Measurements from ENCODE around the gene CAPN15. TPM values are rescaled to one million over a fixed set of nuclear protein-coding genes. Genes with fewer than 3 reads are reported as not detected.
A peak's percentile ranks its signal among the peaks of the same experiment; 100 is the strongest.
"Not testable (repeated sequence)": the region's sequence is repeated elsewhere in the genome, so short reads cannot be mapped to it uniquely, and the experiment has no call there.

The CAPN15 gene
- total RNA-seq, 2 experiments from 2014 or later, result 76.4 to 81.2 TPM

DNA sequence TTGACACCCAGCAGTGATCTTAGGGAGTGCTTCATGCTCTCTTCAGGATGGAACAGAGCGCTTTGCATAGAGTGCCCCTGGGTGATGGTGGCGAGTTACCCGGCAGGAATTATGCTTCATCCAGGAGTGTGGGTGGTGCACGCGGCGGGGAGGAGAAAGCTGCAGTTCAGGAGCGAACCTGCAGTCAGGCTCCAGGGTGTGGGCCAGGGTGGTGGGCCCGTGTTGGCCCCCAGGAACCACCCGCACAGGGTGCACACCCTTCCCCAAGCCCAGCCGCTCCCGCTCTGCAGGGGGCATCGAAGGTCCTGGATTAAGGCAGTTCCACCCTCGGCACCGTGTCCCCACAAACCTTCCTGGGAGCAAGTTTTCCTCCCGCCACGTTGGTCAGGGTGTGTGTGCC is 66.3 kb downstream of the CAPN15 start:
- H3K27ac Mint-ChIP-seq, result peak overlapping the region; percentile 12
- ChIA-PET POLR2A (no interaction called here), CTCF (no interaction called here)
- H3K36me3 Mint-ChIP-seq (ENCODE audit: low read depth), result no peaks in the 10 kb centered on the region
- peaks cover 22% of the 10 kb centered on the region for H3K4me1 Mint-ChIP-seq (ENCODE audit: low read depth)
- TF ChIP-seq, protein P1, sequence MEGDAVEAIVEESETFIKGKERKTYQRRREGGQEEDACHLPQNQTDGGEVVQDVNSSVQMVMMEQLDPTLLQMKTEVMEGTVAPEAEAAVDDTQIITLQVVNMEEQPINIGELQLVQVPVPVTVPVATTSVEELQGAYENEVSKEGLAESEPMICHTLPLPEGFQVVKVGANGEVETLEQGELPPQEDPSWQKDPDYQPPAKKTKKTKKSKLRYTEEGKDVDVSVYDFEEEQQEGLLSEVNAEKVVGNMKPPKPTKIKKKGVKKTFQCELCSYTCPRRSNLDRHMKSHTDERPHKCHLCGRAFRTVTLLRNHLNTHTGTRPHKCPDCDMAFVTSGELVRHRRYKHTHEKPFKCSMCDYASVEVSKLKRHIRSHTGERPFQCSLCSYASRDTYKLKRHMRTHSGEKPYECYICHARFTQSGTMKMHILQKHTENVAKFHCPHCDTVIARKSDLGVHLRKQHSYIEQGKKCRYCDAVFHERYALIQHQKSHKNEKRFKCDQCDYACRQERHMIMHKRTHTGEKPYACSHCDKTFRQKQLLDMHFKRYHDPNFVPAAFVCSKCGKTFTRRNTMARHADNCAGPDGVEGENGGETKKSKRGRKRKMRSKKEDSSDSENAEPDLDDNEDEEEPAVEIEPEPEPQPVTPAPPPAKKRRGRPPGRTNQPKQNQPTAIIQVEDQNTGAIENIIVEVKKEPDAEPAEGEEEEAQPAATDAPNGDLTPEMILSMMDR (IDR thresholded peaks at IDR 0.05), result no peak
- H3K9me3 Mint-ChIP-seq, result no peaks in the 10 kb centered on the region
- DNase-seq (no peak), ATAC-seq (no peak)
- intact Hi-C loops (cut with micrococcal nuclease), result no loop called here
- no peak overlapping the region for H3K4me3 Mint-ChIP-seq
- no peaks in the 10 kb centered on the region for H3K27me3 Mint-ChIP-seq

GRCh38 chr16:595094-595528 is 67.6 kb downstream of the CAPN15 start:
- Mint-ChIP-seq H3K36me3 (ENCODE audit: low read depth) (no peaks in the 10 kb centered on the region), H3K4me3 (no peak overlapping the region), H3K27ac (no peak overlapping the region), H3K27me3 (no peaks in the 10 kb centered on the region), H3K9me3 (no peaks in the 10 kb centered on the region), H3K4me1 (ENCODE audit: low read depth) (peaks cover 22% of the 10 kb centered on the region)
- intact Hi-C loops (cut with micrococcal nuclease), result no loop called here
- DNase-seq (no peak), ATAC-seq (no peak)
- TF ChIP-seq, protein P1 (IDR thresholded peaks at IDR 0.05), result no peak
- ChIA-PET CTCF (no interaction called here), POLR2A (no interaction called here)

DNA sequence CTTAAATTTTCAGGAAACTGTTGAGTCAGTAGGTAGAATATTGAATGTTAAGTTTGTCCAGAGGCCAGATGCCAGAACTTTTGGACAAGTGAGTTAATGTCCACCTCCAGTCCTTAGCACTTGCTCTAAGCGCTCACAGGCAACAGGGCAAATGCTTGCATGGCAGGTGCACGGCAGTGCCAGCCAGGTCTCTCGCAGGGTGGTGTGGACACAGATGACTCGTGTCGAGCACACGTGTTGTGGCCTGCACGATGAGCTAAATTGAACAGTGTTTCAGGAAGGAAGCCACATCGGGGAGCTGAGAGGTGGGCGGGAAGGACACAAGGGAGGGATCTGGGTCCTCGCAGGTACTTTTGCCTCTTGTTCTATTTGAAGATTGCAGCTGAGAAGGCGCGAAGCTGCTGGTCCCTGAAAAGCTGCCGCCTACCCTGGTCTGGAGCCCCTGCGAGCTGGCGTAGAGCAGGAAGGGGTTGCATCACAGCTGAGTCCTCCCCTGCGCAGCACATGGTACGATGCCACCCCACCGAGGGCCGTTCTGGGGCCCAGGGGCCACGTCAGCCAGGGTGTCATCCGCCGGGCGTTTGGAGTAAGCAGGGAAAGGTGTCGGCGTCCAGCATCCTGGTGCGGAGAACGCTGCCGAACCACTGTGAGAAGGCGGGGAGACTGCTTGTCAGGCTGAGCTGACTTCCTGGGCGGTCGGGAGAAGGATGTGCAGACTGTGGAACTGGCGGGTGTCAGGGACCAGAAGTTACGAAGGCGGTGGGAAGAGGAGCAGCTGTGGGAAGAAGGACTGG is 68.6 kb downstream of the CAPN15 start:
- ChIA-PET POLR2A (no interaction called here), CTCF (interaction anchor here (1.5 kb wide), 1 partner anchor 13 kb away, joined by 4 read pairs; no protein-coding TSS in a partner anchor)
- no peak for DNase-seq
- H3K4me3 Mint-ChIP-seq, result no peak overlapping the region
- peaks cover 16% of the 10 kb centered on the region for H3K4me1 Mint-ChIP-seq (ENCODE audit: low read depth)
- H3K27me3 Mint-ChIP-seq, result no peaks in the 10 kb centered on the region
- no peaks in the 10 kb centered on the region for H3K36me3 Mint-ChIP-seq (ENCODE audit: low read depth)
- H3K27ac Mint-ChIP-seq, result peak overlapping the region; percentile 20
- intact Hi-C loops (cut with micrococcal nuclease), result no loop called here
- H3K9me3 Mint-ChIP-seq, result no peaks in the 10 kb centered on the region
- ATAC-seq, result no peak
- TF ChIP-seq, protein P1 (IDR thresholded peaks at IDR 0.05), result no peak

DNA sequence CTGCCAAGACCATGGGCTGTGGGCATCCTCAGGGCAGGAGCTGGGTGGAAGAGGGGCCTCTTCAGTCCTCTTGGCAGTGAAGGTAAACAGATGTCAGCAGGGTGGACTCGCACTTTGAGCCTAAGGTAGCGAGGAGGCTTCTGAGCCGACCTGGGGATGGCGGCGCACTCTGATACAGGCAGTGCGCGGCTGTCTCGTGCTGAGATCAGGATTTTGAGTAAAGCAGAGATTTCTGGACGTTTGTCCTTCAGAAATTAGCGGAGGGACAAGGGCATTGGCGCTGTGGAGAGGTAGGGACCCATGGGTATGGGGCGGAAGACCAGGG is 69.2 kb downstream of the CAPN15 start:
- Mint-ChIP-seq H3K27ac (peak overlapping the region; percentile 2), H3K9me3 (no peaks in the 10 kb centered on the region), H3K27me3 (no peaks in the 10 kb centered on the region), H3K4me1 (ENCODE audit: low read depth) (peaks cover 14% of the 10 kb centered on the region), H3K36me3 (ENCODE audit: low read depth) (no peaks in the 10 kb centered on the region), H3K4me3 (no peak overlapping the region)
- CTCF ChIA-PET, result interaction anchor here (1.5 kb wide), 1 partner anchor 13 kb away, joined by 4 read pairs; no protein-coding TSS in a partner anchor
- ATAC-seq, result no peak
- no peak for DNase-seq
- TF ChIP-seq, protein P1 (IDR thresholded peaks at IDR 0.05), result no peak
- intact Hi-C loops (cut with micrococcal nuclease), result no loop called here
- POLR2A ChIA-PET, result no interaction called here

DNA sequence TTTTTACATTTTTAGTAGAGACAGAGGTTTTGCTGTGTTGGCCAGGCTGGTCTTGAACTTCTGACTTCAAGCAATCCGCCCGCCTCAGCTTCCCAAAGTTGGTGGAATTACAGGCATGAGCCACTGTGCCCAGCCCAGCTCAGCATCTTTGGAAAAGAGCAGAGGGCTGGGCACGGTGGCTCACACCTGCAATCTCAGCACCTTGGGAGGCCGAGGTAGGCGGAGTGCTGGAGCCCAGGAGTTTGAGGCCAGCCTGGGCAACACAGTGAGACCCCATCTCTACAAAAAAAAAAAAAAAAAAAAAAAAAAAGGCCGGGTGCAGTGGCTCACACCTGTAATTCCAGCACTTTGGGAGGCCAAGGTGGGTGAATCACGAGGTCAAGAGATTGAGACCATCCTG is 70.1 kb downstream of the CAPN15 start:
- H3K36me3 Mint-ChIP-seq (ENCODE audit: low read depth); H3K4me3 Mint-ChIP-seq; ATAC-seq; H3K27ac Mint-ChIP-seq; POLR2A ChIA-PET; DNase-seq; H3K9me3 Mint-ChIP-seq; H3K27me3 Mint-ChIP-seq; intact Hi-C loops (cut with micrococcal nuclease): not testable (repeated sequence)
- peaks cover 12% of the 10 kb centered on the region for H3K4me1 Mint-ChIP-seq (ENCODE audit: low read depth)
- CTCF ChIA-PET, result interaction anchor here (1.4 kb wide), 1 partner anchor 18 kb away, joined by 4 read pairs; no protein-coding TSS in a partner anchor
